DOHH2 (cell line): ENCODE measurements around the gene LCOR.

Experiments
- H3F3A ChIP-seq: fragments of 200-600 bp; sonication (generic), shearing (Covaris generic); 2 replicates; pipeline ENCODE4 v1.6.0; 2016; ENCODE audit warnings: antibody characterized with exemption, mild to moderate bottlenecking; ENCODE audit not compliant: control insufficient read depth, insufficient read depth
- H3K27ac ChIP-seq: fragments of 200-600 bp; sonication (generic); 2 replicates; pipeline ENCODE4 v1.5.1; 2014; ENCODE audit warnings: low read depth, mild to moderate bottlenecking, low read length, moderate library complexity
- H3K27me3 ChIP-seq: fragments of 200-600 bp; sonication (generic); 2 replicates; pipeline ENCODE4 v1.6.1; 2014; ENCODE audit warnings: mild to moderate bottlenecking, low read length, mixed read lengths; ENCODE audit not compliant: control insufficient read depth
- H3K36me3 ChIP-seq: fragments of 200-600 bp; sonication (generic); 2 replicates; pipeline ENCODE4 v1.6.1; 2014; ENCODE audit warnings: mild to moderate bottlenecking, low read length, moderate library complexity, mixed read lengths; ENCODE audit not compliant: control insufficient read depth
- H3K4me1 ChIP-seq: fragments of 200-600 bp; sonication (generic); 2 replicates; pipeline ENCODE4 v1.6.1; 2014; ENCODE audit warnings: mild to moderate bottlenecking, low read length, mixed read lengths; ENCODE audit not compliant: control insufficient read depth
- H3K4me2 ChIP-seq: fragments of 200-600 bp; sonication (generic); 2 replicates; pipeline ENCODE4 v1.6.0; 2014; ENCODE audit warnings: mild to moderate bottlenecking, low read length, moderate library complexity
- H3K4me3 ChIP-seq: fragments of 200-600 bp; sonication (generic); 2 replicates; pipeline ENCODE4 v1.5.1; 2014; ENCODE audit warnings: mild to moderate bottlenecking, low read length, mixed read lengths
- H3K79me2 ChIP-seq: fragments of 200-600 bp; sonication (generic); 2 replicates; pipeline ENCODE4 v1.6.1; 2014; ENCODE audit warnings: mild to moderate bottlenecking, low read length, mixed read lengths; ENCODE audit not compliant: control insufficient read depth
- H3K9me2 ChIP-seq: fragments of 200-600 bp; sonication (generic); replicated peaks from 2 replicates; pipeline ENCODE4 v1.6.1; 2014; ENCODE audit warnings: mild to moderate bottlenecking, low read length, mixed read lengths; ENCODE audit not compliant: control insufficient read depth
- H3K9me3 ChIP-seq: fragments of 200-600 bp; sonication (generic); 2 replicates; pipeline ENCODE4 v1.6.1; 2014; ENCODE audit warnings: antibody characterized with exemption, low read length, mixed read lengths; ENCODE audit not compliant: control insufficient read depth, insufficient read depth
- H4K20me1 ChIP-seq: fragments of 200-600 bp; sonication (generic); 2 replicates; pipeline ENCODE4 v1.6.0; 2014; ENCODE audit warnings: low read depth, mild to moderate bottlenecking, antibody characterized with exemption, low read length, moderate library complexity; ENCODE audit not compliant: control insufficient read depth, insufficient read depth
- CTCF ChIP-seq: fragments of 200-600 bp; sonication (generic); IDR thresholded peaks from one replicate; pipeline ENCODE4 v1.5.1; 2014; ENCODE audit warnings: antibody characterized with exemption, mild to moderate bottlenecking, low read depth, low read length; ENCODE audit not compliant: poor library complexity, severe bottlenecking
- EZH2phosphoT487 ChIP-seq: fragments of 200-600 bp; sonication (generic); IDR thresholded peaks from 2 replicates; pipeline ENCODE4 v1.6.1; 2017; ENCODE audit warnings: borderline replicate concordance, mild to moderate bottlenecking, antibody characterized with exemption, low read length, moderate library complexity, mixed read lengths

LCOR gene

DNA sequence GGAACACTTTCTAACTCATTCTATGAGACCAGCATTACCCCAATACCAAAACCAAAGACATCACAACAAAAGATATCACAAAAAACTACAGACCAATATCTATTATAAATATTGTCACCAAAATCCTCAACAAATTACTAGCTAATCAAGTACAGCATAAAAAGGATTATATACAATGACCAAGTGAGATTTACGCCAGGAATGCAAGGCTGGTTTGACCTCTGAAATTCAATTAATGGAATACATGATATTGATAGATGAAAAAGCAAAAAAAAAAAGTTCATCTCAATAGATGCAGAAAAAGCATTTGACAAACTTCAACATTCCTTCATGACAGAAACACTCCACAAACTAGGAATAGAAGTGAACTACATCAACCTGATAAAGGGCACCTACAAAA is 175.3 kb downstream of the LCOR start:
- Histone ChIP-seq H3K27ac (no peak overlapping the region), H3K4me1 (no peaks in the 10 kb centered on the region), H3K9me2 (no peaks in the 10 kb centered on the region), H3F3A (no peaks in the 10 kb centered on the region), H3K79me2 (no peaks in the 10 kb centered on the region), H3K4me3 (no peak overlapping the region), H3K9me3 (peaks cover 12% of the 10 kb centered on the region), H3K27me3 (peaks cover 2% of the 10 kb centered on the region; the same call in 1 of the 2 replicates), H4K20me1 (no peaks in the 10 kb centered on the region), H3K4me2 (no peak overlapping the region), H3K36me3 (no peaks in the 10 kb centered on the region)
- no peak for TF ChIP-seq EZH2phosphoT487
- no peak for TF ChIP-seq CTCF

DNA sequence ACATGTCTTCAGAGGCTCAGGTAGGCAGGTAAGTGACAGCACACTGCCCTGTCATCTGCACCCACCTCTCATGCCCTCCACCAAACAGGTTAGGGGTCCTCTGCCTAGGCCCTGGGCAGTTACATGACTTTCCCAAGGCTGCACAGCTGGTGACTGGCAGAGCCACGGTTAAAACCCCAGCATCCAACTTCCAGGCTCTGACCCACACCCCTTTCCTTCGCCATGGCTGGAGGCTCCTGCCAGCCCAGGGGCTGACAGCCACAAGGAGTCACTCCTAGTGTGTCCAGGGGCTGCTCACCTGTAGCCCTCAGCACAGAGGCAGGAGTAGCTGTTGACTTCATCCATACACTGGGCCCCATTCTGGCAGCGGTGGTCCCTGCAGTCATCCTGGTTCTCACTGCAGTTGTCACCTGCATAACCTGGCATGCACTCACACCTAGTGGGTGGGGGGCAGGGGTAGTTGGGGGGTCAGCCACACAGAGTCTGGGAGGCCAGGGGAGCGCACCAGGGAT is 178.7 kb downstream of the LCOR start:
- Histone ChIP-seq H3K36me3 (no peaks in the 10 kb centered on the region), H3K27ac (no peak overlapping the region), H3K79me2 (no peaks in the 10 kb centered on the region), H3K9me2 (no peaks in the 10 kb centered on the region), H3F3A (no peaks in the 10 kb centered on the region), H3K27me3 (peaks cover 2% of the 10 kb centered on the region; the same call in 1 of the 2 replicates), H3K4me3 (no peak overlapping the region), H3K4me1 (no peaks in the 10 kb centered on the region), H4K20me1 (no peaks in the 10 kb centered on the region), H3K4me2 (no peak overlapping the region), H3K9me3 (peaks cover 12% of the 10 kb centered on the region)
- TF ChIP-seq EZH2phosphoT487 (no peak), CTCF (no peak)

DNA sequence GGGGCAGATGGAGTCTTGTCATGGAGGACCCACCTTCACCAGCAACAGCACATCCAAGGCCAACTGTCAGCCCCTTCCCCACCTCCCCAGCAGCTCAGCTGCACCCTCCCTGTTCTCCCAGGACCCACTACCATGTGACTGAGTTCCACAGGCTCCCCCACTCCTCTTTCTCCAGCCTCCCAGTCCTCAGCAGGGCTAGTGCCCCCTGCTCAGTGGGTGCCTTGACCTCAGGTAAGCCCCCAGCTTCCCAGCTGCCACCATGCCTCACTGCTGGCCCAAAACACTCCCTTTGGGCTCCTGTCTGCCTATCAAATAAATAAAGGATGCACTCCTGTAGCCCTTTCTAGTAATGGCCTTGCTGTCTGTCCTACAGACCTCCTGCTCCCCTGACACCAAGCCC is 179.3 kb downstream of the LCOR start:
- TF ChIP-seq EZH2phosphoT487 (no peak), CTCF (no peak)
- H3K79me2 ChIP-seq = no peaks in the 10 kb centered on the region
- H3K27me3 ChIP-seq = peaks cover 2% of the 10 kb centered on the region; the same call in 1 of the 2 replicates
- H3K4me3 ChIP-seq = no peak overlapping the region
- peaks cover 12% of the 10 kb centered on the region for H3K9me3 ChIP-seq
- no peaks in the 10 kb centered on the region for H3K36me3 ChIP-seq
- H4K20me1 ChIP-seq = no peaks in the 10 kb centered on the region
- H3K4me1 ChIP-seq = no peaks in the 10 kb centered on the region
- no peaks in the 10 kb centered on the region for H3F3A ChIP-seq
- no peaks in the 10 kb centered on the region for H3K9me2 ChIP-seq
- H3K4me2 ChIP-seq = no peak overlapping the region
- no peak overlapping the region for H3K27ac ChIP-seq

DNA sequence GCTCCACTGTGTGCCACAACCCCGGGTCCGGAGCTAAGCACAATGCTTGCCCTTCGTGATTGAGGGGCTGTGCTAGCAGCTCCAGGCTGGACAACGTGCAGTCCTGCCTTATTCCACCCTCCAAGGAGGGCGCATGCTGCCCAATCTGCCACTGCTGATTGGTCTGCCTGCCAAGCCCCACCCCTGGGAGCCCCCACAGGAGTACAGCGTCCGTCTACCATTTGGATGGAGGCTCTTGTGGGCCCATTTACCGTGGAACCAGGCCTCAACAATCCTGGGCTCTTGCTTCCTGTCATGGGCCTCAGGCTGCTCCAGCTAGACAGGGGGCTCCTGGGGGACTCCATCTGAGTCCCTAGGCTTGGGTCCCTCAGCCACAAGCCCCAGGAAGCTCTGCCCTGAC is 180.4 kb downstream of the LCOR start:
- Histone ChIP-seq H3K27me3 (peaks cover 2% of the 10 kb centered on the region; the same call in 1 of the 2 replicates), H3F3A (no peaks in the 10 kb centered on the region), H4K20me1 (no peaks in the 10 kb centered on the region), H3K79me2 (no peaks in the 10 kb centered on the region), H3K4me3 (no peak overlapping the region), H3K4me2 (no peak overlapping the region), H3K9me2 (no peaks in the 10 kb centered on the region), H3K27ac (no peak overlapping the region), H3K9me3 (peaks cover 3% of the 10 kb centered on the region), H3K36me3 (no peaks in the 10 kb centered on the region), H3K4me1 (peaks cover 7% of the 10 kb centered on the region)
- no peak for TF ChIP-seq EZH2phosphoT487
- no peak for TF ChIP-seq CTCF
